Tibial nerve (tissue), 4 donors: ENCODE data around the gene TCF4.

Experiments used
- EP300 ChIP-seq, 2 donors: sonication (generic); formaldehyde crosslinking; IDR thresholded peaks; one replicate each; pipeline ENCODE4 v1.6.1; 2017; ENCODE audit warnings: antibody characterized with exemption in 2 of 2, mild to moderate bottlenecking in 1 of 2
- TF ChIP-seq, protein P1 (sequence below), 5 experiments: fragments of 200-600 bp in 3 of 5; fragments of 450-650 bp in 2 of 5; sonication (generic) in 3 of 5; IDR thresholded peaks; one replicate each; pipeline ENCODE4 v1.5.1; 2016 to 2019; ENCODE audit warnings: antibody characterized with exemption in 5 of 5, mild to moderate bottlenecking in 3 of 5, moderate library complexity in 2 of 5

DNA sequence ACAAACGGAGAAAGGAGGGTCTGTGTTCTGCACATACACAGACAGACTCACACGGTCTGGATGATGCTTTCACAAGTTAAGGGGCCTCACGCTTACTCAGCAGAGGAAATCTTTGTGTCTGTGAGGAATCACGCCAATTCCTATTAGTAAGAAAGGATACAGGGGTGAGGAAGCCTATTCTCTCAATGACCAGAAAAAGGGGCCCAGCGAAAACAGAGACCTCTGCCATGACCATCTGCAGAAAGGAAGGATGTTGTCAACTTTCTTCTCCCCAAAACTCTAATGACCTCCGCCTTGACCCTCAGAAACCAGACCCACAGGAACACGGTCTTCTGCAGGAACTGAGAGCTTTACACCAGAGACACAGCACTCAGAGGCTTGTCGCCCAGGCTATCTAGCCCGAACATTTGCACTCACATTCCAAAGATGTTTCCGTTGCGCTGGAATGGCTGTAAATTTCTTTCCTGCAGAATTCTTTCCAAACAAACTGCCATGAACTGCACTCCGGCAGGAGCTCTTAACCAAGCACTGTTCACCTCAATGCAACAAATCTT, 186.3 kb downstream of the TCF4 start:
- TF ChIP-seq, protein P1, sequence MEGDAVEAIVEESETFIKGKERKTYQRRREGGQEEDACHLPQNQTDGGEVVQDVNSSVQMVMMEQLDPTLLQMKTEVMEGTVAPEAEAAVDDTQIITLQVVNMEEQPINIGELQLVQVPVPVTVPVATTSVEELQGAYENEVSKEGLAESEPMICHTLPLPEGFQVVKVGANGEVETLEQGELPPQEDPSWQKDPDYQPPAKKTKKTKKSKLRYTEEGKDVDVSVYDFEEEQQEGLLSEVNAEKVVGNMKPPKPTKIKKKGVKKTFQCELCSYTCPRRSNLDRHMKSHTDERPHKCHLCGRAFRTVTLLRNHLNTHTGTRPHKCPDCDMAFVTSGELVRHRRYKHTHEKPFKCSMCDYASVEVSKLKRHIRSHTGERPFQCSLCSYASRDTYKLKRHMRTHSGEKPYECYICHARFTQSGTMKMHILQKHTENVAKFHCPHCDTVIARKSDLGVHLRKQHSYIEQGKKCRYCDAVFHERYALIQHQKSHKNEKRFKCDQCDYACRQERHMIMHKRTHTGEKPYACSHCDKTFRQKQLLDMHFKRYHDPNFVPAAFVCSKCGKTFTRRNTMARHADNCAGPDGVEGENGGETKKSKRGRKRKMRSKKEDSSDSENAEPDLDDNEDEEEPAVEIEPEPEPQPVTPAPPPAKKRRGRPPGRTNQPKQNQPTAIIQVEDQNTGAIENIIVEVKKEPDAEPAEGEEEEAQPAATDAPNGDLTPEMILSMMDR (IDR thresholded peaks at IDR 0.05), result no peak
- TF ChIP-seq EP300 (IDR thresholded peaks at IDR 0.05), result peak in 1 of 2 donors; percentile 47
